Measurements from ENCODE around the gene AKAP6.
"Not testable (repeated sequence)": the region's sequence is repeated elsewhere in the genome, so short reads cannot be mapped to it uniquely, and the experiment has no call there.

GRCh38 chr14:32583427-32583826, 254.3 kb downstream of the AKAP6 start:
- not testable (repeated sequence) for TF ChIP-seq EZH2 (IDR thresholded peaks at IDR 0.05; ENCODE audit: borderline replicate concordance, low read length); CTCF (IDR thresholded peaks at IDR 0.05; ENCODE audit: low read length)
